C4-2B (cell line): ENCODE measurements around the gene RRAS2.
A peak's percentile ranks its signal among the peaks of the same experiment; 100 is the strongest.

ENCODE experiments used
- CTCF ChIP-seq: fragments of 450-650 bp; conservative IDR thresholded peaks from 2 replicates; pipeline ENCODE4 v1.5.1; 2017; ENCODE audit warnings: mild to moderate bottlenecking
- ZFX ChIP-seq: fragments of 450-650 bp; IDR thresholded peaks from 2 replicates; pipeline ENCODE4 v1.6.1; 2017

GRCh38 chr11:14308114-14308896 lies 50.7 kb downstream of the RRAS2 start:
- TF ChIP-seq CTCF (peak; percentile 87), ZFX (no peak)
